ENCODE measurements around the gene JAK3. TPM values are rescaled to one million over a fixed set of nuclear protein-coding genes. Genes with fewer than 3 reads are reported as not detected.

Gene JAK3
- polyA plus RNA-seq, 1 of the 3 experiments (the other 2 are of a cell fraction) = 1.3 TPM

- peaks cover 55% of the 10 kb centered on the region for H4K20me1 ChIP-seq (ENCODE audit: insufficient read depth)
- peak overlapping the region; percentile 99 for H3K4me2 ChIP-seq
- DNase-seq = no peak
- H3K4me1 ChIP-seq (ENCODE audit: control insufficient read depth in 1 of 2, insufficient read depth in 2 of 2, low read depth in 1 of 2, low read length in 1 of 2) = peaks cover 0 to 17% of the 10 kb centered on the region in 2 experiments; a peak in 1 of 4 replicates
- 0% methylated on average over 17 of the region's 22 CpGs for whole genome bisulfite sequencing (ENCODE audit: low lambda C conversion rate)
- no peaks in the 10 kb centered on the region for H3K27me3 ChIP-seq (ENCODE audit: insufficient read depth)
- CTCF ChIA-PET = interaction anchor here (0.7 to 13.8 kb wide), 10 partner anchors 10 to 257 kb away, joined by 3 to 139 read pairs (median 4); partner anchors contain the start of gene CCDC124
- H3K79me2 ChIP-seq (ENCODE audit: insufficient read depth) = peaks cover 31% of the 10 kb centered on the region
- peak overlapping the region; percentile 62 to 78 for H3K27ac ChIP-seq (ENCODE audit: low read depth in 2 of 2, low read length in 1 of 2)
- peak overlapping the region; percentile 91 for H3K9ac ChIP-seq
- POLR2A ChIA-PET = interaction anchor here (1.3 to 2.4 kb wide), 11 partner anchors 10 to 419 kb away, joined by 3 to 27 read pairs (median 6); partner anchors contain the start of genes CCDC124, JAK3, MAP1S and SLC5A5
- no peaks in the 10 kb centered on the region for H3K9me3 ChIP-seq
- no peaks in the 10 kb centered on the region for H3K9me2 ChIP-seq
- TF ChIP-seq, protein P1, sequence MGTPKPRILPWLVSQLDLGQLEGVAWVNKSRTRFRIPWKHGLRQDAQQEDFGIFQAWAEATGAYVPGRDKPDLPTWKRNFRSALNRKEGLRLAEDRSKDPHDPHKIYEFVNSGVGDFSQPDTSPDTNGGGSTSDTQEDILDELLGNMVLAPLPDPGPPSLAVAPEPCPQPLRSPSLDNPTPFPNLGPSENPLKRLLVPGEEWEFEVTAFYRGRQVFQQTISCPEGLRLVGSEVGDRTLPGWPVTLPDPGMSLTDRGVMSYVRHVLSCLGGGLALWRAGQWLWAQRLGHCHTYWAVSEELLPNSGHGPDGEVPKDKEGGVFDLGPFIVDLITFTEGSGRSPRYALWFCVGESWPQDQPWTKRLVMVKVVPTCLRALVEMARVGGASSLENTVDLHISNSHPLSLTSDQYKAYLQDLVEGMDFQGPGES (IDR thresholded peaks at IDR 0.05; ENCODE audit: low read depth, low read length) = no peak
- TF ChIP-seq, protein P2, sequence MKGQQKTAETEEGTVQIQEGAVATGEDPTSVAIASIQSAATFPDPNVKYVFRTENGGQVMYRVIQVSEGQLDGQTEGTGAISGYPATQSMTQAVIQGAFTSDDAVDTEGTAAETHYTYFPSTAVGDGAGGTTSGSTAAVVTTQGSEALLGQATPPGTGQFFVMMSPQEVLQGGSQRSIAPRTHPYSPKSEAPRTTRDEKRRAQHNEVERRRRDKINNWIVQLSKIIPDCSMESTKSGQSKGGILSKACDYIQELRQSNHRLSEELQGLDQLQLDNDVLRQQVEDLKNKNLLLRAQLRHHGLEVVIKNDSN (IDR thresholded peaks at IDR 0.05; ENCODE audit: borderline replicate concordance, low read depth) = no peak
- TF ChIP-seq CHD2 (IDR thresholded peaks at IDR 0.05; ENCODE audit: low read length, partially characterized antibody) = no peak
- H3K36me3 ChIP-seq (replicated peaks in 1 of 2; ENCODE audit: control insufficient read depth in 1 of 2, insufficient read depth in 2 of 2, low read length in 1 of 2) = peaks cover 33 to 49% of the 10 kb centered on the region in 2 experiments
- no peak overlapping the region for H2AFZ ChIP-seq (ENCODE audit: low read depth)
- H3F3A ChIP-seq (replicated peaks; ENCODE audit: insufficient read depth) = peaks cover 26% of the 10 kb centered on the region
- H3K4me3 ChIP-seq (ENCODE audit: low read depth in 2 of 2, low read length in 1 of 2) = peak overlapping the region; percentile 86 to 91
Observed at GRCh38 chr19:17860331-17860992, 12.7 kb upstream of the JAK3 start.

GRCh38 chr19:17859533-17860330 is 11.9 kb upstream of the JAK3 start, which contains the start of gene RPL18A:
Gene RPL18A, plus strand, starts transcription at chr19:17859910. Its CDS starts 47 bp downstream, at chr19:17859957.
- peaks cover 20% of the 10 kb centered on the region for H3F3A ChIP-seq (replicated peaks; ENCODE audit: insufficient read depth)
- H3K9me2 ChIP-seq = no peaks in the 10 kb centered on the region
- H3K79me2 ChIP-seq (ENCODE audit: insufficient read depth) = peaks cover 31% of the 10 kb centered on the region
- peak within 1 kb of the TSS; percentile 92 for H2AFZ ChIP-seq (ENCODE audit: low read depth)
- H3K27me3 ChIP-seq (ENCODE audit: insufficient read depth) = no peaks in the 10 kb centered on the region
- peak within 1 kb of the TSS; percentile 86 to 91 for H3K4me3 ChIP-seq (ENCODE audit: low read depth in 2 of 2, low read length in 1 of 2)
- no peaks in the 10 kb centered on the region for H3K9me3 ChIP-seq
- peak within 1 kb of the TSS; percentile 91 for H3K9ac ChIP-seq
- peaks cover 47% of the 10 kb centered on the region for H4K20me1 ChIP-seq (ENCODE audit: insufficient read depth)
- CTCF ChIA-PET = interaction anchor here (0.7 to 13.8 kb wide), 32 partner anchors 8 to 405 kb away, joined by 3 to 139 read pairs (median 4); partner anchors contain the start of genes B3GNT3, CCDC124, JAK3 and SLC5A5
- H3K4me1 ChIP-seq (ENCODE audit: control insufficient read depth in 1 of 2, insufficient read depth in 2 of 2, low read depth in 1 of 2, low read length in 1 of 2) = peaks cover 0 to 17% of the 10 kb centered on the region in 2 experiments; a peak in 1 of 4 replicates
- WGBS (ENCODE audit: low lambda C conversion rate) = 0% methylated on average over 12 of the region's 80 CpGs
- peak; percentile 96 for DNase-seq
- POLR2A ChIA-PET = interaction anchor here (0.6 to 2.4 kb wide), 30 partner anchors 8 to 420 kb away, joined by 3 to 27 read pairs (median 4); partner anchors contain the start of genes B3GNT3, CCDC124, JAK3 and MAP1S
- H3K36me3 ChIP-seq (replicated peaks in 1 of 2; ENCODE audit: control insufficient read depth in 1 of 2, insufficient read depth in 2 of 2, low read length in 1 of 2) = peaks cover 31 to 42% of the 10 kb centered on the region in 2 experiments
- peak within 1 kb of the TSS; percentile 62 to 78 for H3K27ac ChIP-seq (ENCODE audit: low read depth in 2 of 2, low read length in 1 of 2)
- peak within 1 kb of the TSS; percentile 99 for H3K4me2 ChIP-seq
- TF ChIP-seq PBX3 (IDR thresholded peaks at IDR 0.05) = peak; percentile 100
- peak; percentile 64 for TF ChIP-seq RAD21 (IDR thresholded peaks at IDR 0.05; ENCODE audit: low read length)
- no peak for TF ChIP-seq FOXJ3 (CRISPR knock-in tag; IDR thresholded peaks at IDR 0.05)
- no peak for TF ChIP-seq JUND (IDR thresholded peaks at IDR 0.05)
- peak; percentile 75; the same call in 1 of the 2 replicates for TF ChIP-seq ELF1 (IDR thresholded peaks at IDR 0.05)
- TF ChIP-seq ZBTB33 (IDR thresholded peaks at IDR 0.05; ENCODE audit: borderline replicate concordance, low read depth) = no peak
- TF ChIP-seq, protein P1 (IDR thresholded peaks at IDR 0.05; ENCODE audit: low read depth, low read length) = peak; percentile 88
- TF ChIP-seq MAX (IDR thresholded peaks at IDR 0.05; ENCODE audit: low read depth) = peak; percentile 95
- peak; percentile 80 for TF ChIP-seq MXI1 (IDR thresholded peaks at IDR 0.05; ENCODE audit: low read depth, low read length)
- no peak for TF ChIP-seq RXRA (IDR thresholded peaks at IDR 0.05; ENCODE audit: borderline replicate concordance, low read depth)
- TF ChIP-seq CHD2 (IDR thresholded peaks at IDR 0.05; ENCODE audit: low read length, partially characterized antibody) = peak; percentile 95
- peak; percentile 78 for TF ChIP-seq CTCF (IDR thresholded peaks at IDR 0.05)
- TF ChIP-seq EP300 (IDR thresholded peaks at IDR 0.05; ENCODE audit: borderline replicate concordance in 1 of 2, low read depth in 1 of 2, low read length in 1 of 2) = no peak

Measured in SK-N-SH (cell line).